Ascending aorta (tissue), 2 donors: ENCODE results near the gene CATSPERB. TPM values are rescaled to one million over a fixed set of nuclear protein-coding genes. Genes with fewer than 3 reads are reported as not detected.
"Not testable (repeated sequence)": the region's sequence is repeated elsewhere in the genome, so short reads cannot be mapped to it uniquely, and the experiment has no call there.

Source experiments
- DNase-seq, 2 donors: peaks; one replicate each; pipeline ENCODE4 v3.0.0-alpha.2; 2019; ENCODE audit warnings: low spot score in 2 of 2
- H3K27ac ChIP-seq, 2 donors: fragments of 200-600 bp; sonication (generic); one replicate each; pipeline ENCODE4 v1.5.1; 2016 to 2017; ENCODE audit warnings: mild to moderate bottlenecking in 1 of 2
- H3K27me3 ChIP-seq: fragments of 200-600 bp; sonication (generic); one replicate; pipeline ENCODE4 v1.5.1; 2017
- H3K36me3 ChIP-seq, 2 donors: fragments of 200-600 bp; sonication (generic); one replicate each; pipeline ENCODE4 v1.5.1; 2016
- H3K4me1 ChIP-seq, 2 donors: fragments of 200-600 bp; sonication (generic); one replicate each; pipeline ENCODE4 v1.5.1; 2016 to 2017; ENCODE audit warnings: mild to moderate bottlenecking in 1 of 2
- H3K4me3 ChIP-seq, 2 donors: fragments of 200-600 bp; sonication (generic); one replicate each; pipeline ENCODE4 v1.5.1; 2016 to 2017; ENCODE audit warnings: mild to moderate bottlenecking in 1 of 2
- H3K9me3 ChIP-seq, 2 donors: fragments of 200-600 bp; sonication (generic); one replicate each; pipeline ENCODE4 v1.5.1; 2016
- intact Hi-C: fragments of 100-400 bp; cut with DNase I; formaldehyde crosslinking; loops from one replicate; pipeline ENCODE4 v1.15.1; 2023
- total RNA-seq: library from RNA; depleted of rRNA; stranded (reverse); fragments of >200 nt; gene quantifications from one replicate; pipeline ENCODE4 v1.1.0, GENCODE V29; 2016
- TF ChIP-seq, protein P1 (sequence below), 3 experiments: fragments of 200-600 bp in 2 of 3; fragments of 450-650 bp in 1 of 3; sonication (generic) in 2 of 3; IDR thresholded peaks; one replicate each; pipeline ENCODE4 v1.5.1; 2016 to 2019; ENCODE audit warnings: antibody characterized with exemption in 3 of 3, mild to moderate bottlenecking in 1 of 3, moderate library complexity in 1 of 3

The CATSPERB gene
- total RNA-seq, 1 donor from 2014 or later: 4.3 TPM

DNA sequence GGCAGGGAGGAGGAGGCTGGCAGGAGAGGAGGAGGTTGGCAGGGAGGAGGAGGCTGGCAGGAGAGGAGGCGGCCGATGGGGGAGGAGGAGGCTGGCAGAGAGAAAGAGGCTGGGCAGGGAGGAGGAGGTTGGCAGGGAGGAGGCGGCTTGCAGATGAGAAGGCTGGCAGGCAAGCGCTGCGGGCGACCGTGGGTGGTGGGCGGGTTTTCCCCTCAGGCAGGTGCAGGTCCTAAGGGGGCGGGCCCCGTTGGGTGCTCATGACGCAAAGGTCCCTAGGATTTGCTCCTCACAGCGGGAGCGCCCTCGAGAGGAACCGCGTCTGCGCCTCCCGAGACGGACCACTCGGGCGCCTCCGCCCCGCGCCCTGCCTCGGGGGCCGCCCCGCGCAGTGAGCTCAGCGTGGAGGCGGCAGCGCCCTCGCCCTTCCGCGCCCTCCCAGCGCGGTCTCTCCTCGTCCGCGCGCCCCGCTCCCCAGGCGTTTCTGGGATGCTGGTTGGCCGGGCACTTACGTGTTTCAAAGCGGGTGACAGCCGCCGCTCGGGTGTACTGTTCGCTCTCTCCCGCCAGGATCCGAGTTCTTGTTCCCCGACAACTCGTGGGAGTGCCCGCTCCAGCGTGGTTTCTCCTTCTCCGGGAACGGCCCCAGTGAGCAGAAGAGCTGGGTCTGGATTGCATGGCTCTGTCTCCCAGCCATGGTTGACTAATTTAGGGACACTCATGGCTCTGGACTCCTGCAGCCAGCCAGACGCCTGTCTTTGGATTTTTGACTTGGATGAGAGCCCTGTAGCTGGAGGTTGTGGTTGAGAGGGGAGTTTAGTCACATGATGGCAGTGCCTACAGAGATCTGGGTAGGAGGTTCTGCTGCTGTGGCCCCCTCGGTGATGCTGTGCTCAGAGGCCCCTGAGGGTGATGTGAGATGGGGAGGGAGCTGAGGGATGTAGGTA is 157.7 kb downstream of the CATSPERB start:
- Histone ChIP-seq H3K27ac (peak overlapping the region; percentile 76 to 90), H3K9me3 (no peaks in the 10 kb centered on the region), H3K27me3 (no peaks in the 10 kb centered on the region), H3K4me1 (peaks cover 0 to 2% of the 10 kb centered on the region in 2 donors), H3K4me3 (peak overlapping the region; percentile 54 to 68), H3K36me3 (no peaks in the 10 kb centered on the region)
- intact Hi-C loops: loop anchor here (1.0 kb wide), 1 partner anchor 64 kb away; the partner anchor contains the start of gene PPP4R3A
- peak; percentile 35 to 89 for DNase-seq
- TF ChIP-seq, protein P1, sequence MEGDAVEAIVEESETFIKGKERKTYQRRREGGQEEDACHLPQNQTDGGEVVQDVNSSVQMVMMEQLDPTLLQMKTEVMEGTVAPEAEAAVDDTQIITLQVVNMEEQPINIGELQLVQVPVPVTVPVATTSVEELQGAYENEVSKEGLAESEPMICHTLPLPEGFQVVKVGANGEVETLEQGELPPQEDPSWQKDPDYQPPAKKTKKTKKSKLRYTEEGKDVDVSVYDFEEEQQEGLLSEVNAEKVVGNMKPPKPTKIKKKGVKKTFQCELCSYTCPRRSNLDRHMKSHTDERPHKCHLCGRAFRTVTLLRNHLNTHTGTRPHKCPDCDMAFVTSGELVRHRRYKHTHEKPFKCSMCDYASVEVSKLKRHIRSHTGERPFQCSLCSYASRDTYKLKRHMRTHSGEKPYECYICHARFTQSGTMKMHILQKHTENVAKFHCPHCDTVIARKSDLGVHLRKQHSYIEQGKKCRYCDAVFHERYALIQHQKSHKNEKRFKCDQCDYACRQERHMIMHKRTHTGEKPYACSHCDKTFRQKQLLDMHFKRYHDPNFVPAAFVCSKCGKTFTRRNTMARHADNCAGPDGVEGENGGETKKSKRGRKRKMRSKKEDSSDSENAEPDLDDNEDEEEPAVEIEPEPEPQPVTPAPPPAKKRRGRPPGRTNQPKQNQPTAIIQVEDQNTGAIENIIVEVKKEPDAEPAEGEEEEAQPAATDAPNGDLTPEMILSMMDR (IDR thresholded peaks at IDR 0.05): no peak

DNA sequence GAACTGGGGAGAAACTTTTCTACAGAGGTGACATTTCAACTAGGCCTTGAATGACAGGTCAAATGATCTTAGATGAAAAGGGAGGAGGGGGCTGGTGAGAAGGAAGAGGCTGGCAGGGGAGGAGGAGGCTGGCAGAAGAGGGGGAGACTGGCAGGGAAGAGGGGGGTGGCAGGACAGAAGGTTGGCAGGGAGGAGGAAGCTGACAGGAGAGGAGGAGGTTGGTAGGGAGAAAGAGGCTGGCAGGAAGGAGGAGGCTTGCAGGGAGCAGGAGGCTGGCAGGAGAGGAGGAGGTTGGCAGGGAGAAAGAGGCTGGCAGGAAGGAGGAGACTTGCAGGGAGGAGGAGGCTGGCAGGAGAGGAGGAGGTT is 158.4 kb downstream of the CATSPERB start:
- TF ChIP-seq, protein P1 (IDR thresholded peaks at IDR 0.05): no peak
- no peak for DNase-seq
- Histone ChIP-seq H3K4me1 (peaks cover 0 to 2% of the 10 kb centered on the region in 2 donors), H3K9me3 (no peaks in the 10 kb centered on the region), H3K27ac (peak overlapping the region; percentile 76 to 90), H3K4me3 (peak overlapping the region; percentile 54 to 68), H3K36me3 (no peaks in the 10 kb centered on the region), H3K27me3 (no peaks in the 10 kb centered on the region)
- intact Hi-C loops: loop anchor here (1.0 kb wide), 1 partner anchor 63 kb away; the partner anchor contains the start of gene PPP4R3A

DNA sequence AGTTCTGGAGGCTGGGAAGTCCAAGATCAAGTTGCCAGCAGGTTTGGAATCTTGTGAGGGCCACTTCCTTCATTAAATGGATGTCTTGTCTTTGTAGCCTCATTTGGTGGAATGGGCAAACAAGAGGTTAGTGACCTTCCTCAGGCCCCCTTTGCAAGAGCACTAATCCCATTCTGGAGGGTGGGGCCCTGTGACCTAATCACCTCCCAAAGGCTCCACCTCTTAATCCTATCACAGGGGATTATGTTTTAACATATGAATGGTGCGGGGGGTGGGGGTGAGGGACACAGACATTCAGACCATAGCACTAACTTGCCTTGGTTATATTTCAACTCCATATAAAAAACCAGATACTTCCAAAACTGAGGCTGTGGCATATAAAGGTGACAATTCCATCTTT is 161.9 kb downstream of the CATSPERB start:
- no peak overlapping the region for H3K27ac ChIP-seq
- no peaks in the 10 kb centered on the region for H3K27me3 ChIP-seq
- H3K36me3 ChIP-seq: no peaks in the 10 kb centered on the region
- intact Hi-C loops: no loop called here
- TF ChIP-seq, protein P1 (IDR thresholded peaks at IDR 0.05): no peak
- no peak for DNase-seq
- no peak overlapping the region for H3K4me3 ChIP-seq
- peaks cover 0 to 2% of the 10 kb centered on the region in 2 donors for H3K4me1 ChIP-seq
- no peaks in the 10 kb centered on the region for H3K9me3 ChIP-seq

DNA sequence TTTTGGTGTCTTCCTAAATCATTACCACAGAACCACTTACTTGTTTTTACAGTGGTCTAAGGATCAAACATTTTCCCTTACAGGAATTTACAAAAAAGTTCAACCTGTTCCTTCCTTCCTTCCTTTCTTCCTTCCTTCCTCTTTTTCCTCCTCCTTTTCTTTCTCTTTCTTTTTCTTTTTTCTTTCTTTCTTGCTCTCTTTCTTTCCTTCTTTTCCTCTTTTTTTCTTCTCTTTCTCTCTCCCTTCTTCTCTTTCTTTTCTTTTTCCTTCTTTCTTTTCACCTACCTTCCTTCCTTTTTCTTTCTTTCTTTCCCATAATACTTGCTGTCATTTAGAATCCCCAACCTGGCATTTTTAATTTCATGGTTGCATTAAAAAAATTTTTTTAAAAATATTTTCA is 162.6 kb downstream of the CATSPERB start:
- no peaks in the 10 kb centered on the region for H3K27me3 ChIP-seq
- peaks cover 0 to 2% of the 10 kb centered on the region in 2 donors for H3K4me1 ChIP-seq
- TF ChIP-seq, protein P1 (IDR thresholded peaks at IDR 0.05): no peak
- H3K27ac ChIP-seq: no peak overlapping the region
- intact Hi-C loops: no loop called here
- no peak for DNase-seq
- no peak overlapping the region for H3K4me3 ChIP-seq
- no peaks in the 10 kb centered on the region for H3K9me3 ChIP-seq
- no peaks in the 10 kb centered on the region for H3K36me3 ChIP-seq

DNA sequence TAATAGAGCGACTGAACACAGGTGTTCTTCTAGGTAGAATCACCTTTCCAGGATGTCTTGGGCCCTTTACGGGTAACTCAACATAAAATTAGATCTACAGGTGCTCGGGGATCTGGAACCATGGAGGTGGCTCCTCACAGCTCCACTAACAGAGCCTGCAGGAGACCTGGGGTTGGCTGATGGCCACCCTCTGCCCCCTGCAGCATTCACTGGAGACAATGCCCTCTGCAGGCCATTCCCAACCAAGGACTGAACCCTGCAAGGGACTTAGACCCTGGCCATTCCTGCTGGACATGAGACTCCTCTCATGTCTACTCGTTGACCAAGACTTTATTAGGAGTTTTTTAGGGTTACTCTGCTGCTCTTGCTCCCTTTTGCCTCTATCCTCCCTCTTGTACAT is 163.3 kb downstream of the CATSPERB start:
- intact Hi-C loops: no loop called here
- Histone ChIP-seq H3K36me3 (no peaks in the 10 kb centered on the region), H3K27me3 (no peaks in the 10 kb centered on the region), H3K27ac (no peak overlapping the region), H3K4me3 (no peak overlapping the region), H3K9me3 (no peaks in the 10 kb centered on the region), H3K4me1 (no peaks in the 10 kb centered on the region)
- TF ChIP-seq, protein P1 (IDR thresholded peaks at IDR 0.05): no peak
- DNase-seq: no peak

DNA sequence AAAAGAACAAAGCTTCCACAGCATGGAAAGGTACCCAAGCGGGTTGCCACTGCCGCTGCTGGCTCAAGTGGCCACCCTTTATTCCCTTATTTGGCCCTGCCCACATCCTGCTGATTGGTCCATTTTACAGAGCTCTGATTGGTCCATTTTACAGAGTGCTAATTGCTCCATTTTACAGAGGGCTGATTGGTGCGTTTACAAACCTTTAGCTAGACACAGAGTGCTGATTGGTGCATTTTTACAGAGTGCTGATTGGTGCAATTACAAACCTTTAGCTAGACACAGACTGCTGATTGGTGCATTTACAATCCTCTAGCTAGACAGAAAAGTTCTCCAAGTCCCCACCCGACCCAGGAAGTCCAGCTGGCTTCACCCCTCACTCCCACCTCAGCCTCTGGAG is 164.1 kb downstream of the CATSPERB start:
- H3K9me3 ChIP-seq, H3K4me3 ChIP-seq: not testable (repeated sequence)

More for the DNA sequence above, 164.1 kb downstream of the CATSPERB start:
- H3K27ac ChIP-seq, H3K27me3 ChIP-seq, DNase-seq, intact Hi-C loops, H3K36me3 ChIP-seq, H3K4me1 ChIP-seq: not testable (repeated sequence)
